GM12801 (cell line): ENCODE measurements around the gene ZNF324B.

Source experiments
- TF ChIP-seq, protein P1 (sequence below): IDR thresholded peaks from one replicate; pipeline ENCODE4 v1.5.1; 2011; ENCODE audit warnings: control low read depth; ENCODE audit not compliant: insufficient read length; ENCODE audit errors: extremely low read depth

The ZNF324B gene

DNA sequence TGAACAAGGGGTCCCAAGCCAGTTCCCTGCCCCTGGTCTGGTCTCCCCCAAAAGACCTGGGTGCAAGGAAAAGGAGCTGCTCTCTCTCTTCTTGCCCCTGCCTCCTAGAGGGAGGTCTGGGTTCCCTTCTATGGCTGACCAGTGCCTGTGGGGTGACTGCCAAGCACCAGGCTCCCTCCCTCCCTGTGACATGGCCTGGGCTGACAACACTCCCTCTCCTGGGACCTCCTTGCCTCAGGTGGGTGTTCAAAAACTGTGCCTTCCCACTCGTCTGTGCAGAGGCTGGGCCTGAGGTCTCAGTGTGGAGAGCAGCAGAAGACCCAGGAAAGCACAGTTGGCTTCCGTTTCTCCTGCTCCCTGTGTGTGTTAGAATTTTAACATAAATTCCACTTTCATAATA is 29.4 kb downstream of the ZNF324B start:
- TF ChIP-seq, protein P1, sequence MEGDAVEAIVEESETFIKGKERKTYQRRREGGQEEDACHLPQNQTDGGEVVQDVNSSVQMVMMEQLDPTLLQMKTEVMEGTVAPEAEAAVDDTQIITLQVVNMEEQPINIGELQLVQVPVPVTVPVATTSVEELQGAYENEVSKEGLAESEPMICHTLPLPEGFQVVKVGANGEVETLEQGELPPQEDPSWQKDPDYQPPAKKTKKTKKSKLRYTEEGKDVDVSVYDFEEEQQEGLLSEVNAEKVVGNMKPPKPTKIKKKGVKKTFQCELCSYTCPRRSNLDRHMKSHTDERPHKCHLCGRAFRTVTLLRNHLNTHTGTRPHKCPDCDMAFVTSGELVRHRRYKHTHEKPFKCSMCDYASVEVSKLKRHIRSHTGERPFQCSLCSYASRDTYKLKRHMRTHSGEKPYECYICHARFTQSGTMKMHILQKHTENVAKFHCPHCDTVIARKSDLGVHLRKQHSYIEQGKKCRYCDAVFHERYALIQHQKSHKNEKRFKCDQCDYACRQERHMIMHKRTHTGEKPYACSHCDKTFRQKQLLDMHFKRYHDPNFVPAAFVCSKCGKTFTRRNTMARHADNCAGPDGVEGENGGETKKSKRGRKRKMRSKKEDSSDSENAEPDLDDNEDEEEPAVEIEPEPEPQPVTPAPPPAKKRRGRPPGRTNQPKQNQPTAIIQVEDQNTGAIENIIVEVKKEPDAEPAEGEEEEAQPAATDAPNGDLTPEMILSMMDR = no peak

DNA sequence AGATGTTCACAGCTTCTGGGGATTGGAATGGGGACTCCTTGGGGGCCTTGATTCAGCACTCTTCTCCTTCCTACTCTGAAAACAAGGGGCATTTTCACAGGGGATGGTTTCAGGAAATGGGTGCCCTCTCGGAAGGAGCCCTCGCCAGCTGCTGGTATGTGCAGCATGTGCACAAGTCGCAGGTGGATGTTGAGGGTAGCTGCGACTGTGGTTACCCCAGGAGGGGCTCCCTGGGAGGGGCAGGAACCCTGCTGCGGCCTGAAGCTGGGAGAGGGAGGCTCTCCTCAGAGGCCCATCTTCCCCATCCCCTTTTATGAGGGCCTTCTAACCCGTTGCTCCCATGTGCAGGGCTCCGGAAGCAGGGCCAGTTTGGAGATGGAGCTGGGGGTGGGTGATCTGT is 30.9 kb downstream of the ZNF324B start:
- TF ChIP-seq, protein P1 = no peak

- TF ChIP-seq, protein P1 = no peak
Observed at GRCh38 chr19:58483776-58484175, 32.4 kb downstream of the ZNF324B start.

DNA sequence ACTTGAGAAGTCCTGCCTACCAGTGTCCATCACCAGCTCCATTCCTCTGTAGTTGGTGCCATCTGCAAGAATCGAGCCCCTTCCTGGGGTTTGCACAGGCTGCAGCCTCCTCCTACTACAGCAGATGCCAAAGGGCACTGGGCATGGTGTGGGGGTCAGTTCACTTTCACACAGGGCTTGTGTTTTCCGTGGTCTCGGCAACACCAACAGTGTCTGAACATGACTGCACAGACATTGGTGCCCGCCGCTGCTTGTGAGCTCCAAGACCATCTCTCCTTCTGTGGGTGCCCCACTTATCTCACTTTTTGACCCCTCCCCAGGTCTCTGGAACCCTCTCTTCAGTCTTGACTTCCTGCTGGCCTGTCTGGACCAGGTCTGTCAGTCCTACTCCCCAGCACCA is 40.0 kb downstream of the ZNF324B start:
- TF ChIP-seq, protein P1 = no peak

GRCh38 chr19:58492265-58492664 is 40.8 kb downstream of the ZNF324B start:
- TF ChIP-seq, protein P1 = no peak

- TF ChIP-seq, protein P1 = no peak
Observed at GRCh38 chr19:58497634-58498170, 46.3 kb downstream of the ZNF324B start.

DNA sequence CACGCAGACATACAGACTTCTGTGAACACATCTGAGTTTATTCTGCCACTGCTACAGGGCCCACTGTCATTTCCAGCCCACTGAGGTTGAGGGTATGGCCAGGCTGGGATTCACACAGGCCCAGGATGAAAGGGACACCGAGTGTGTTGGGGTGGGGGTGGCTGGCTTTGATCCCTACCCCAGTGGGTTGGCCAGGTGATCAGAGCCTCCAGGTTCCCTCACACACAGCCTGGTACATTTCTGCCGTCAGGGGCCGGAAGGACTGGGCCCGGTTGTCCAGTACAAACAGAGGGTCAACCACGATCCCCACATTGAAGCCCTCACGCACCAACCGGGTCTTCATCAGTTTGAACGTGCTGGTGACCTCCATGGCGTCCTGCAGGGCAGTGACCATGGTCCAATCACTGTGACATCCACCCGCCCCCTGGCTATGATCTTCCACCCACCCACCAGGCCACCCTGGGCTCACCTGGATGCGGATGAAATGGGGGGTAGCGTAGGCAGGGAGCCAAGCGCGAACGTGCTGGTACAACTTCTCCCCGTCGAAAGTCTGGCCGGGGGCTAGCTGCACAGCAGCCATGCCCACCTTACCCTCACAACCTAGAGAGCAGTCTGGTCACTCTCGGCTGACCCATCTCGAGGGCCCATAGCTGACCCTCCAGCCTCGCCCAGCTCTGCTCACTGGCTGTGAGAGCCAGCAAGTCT is 47.0 kb downstream of the ZNF324B start:
- TF ChIP-seq, protein P1 = no peak
